Amniotic stem cell (primary cell): ENCODE data around the gene SH2D6.
"Not testable (repeated sequence)": the region's sequence is repeated elsewhere in the genome, so short reads cannot be mapped to it uniquely, and the experiment has no call there.

Source experiments
- DNase-seq: peaks from one replicate; lab custom pipeline; 2025; lab: John Stamatoyannopoulos, UW

The SH2D6 gene

GRCh38 chr2:85470850-85471800 lies 52.6 kb downstream of the SH2D6 start:
- DNase-seq, result no peak

- DNase-seq, result no peak
Measured at GRCh38 chr2:85472261-85472660, 53.7 kb downstream of the SH2D6 start.

DNA sequence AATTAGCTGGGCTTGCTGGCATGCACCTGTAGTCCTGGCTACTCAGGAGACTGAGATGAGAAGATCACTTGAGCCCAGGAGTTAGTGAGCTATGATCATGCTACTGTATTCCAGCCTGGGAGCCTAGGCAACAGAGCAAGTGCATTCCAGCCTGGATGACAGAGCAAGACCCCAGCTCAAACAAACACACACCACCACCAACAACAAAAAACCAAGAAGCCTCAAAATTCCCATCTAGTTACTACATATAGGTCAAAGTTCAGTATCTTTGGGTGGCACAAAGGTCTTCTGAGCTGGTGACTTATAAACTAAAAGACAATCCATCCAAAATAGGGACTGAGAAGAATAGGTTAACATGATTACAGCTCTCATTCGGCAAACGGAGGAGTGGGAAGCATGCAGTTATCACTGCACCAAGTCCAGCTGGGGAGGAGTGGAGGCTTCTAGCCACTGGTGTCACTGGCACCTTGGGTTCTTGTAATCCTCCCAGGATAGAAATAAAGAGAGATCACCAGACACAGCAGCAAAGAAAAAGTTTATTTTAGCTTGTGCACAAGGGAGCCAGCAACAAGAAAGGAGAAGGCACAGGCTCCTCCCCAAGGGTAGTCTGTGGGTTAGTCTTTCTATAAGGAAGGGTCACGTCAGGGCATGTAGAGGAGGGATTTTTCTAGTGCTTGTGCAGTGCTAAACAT lies 57.4 kb downstream of the SH2D6 start:
- DNase-seq, result no peak

GRCh38 chr2:85476624-85477023 lies 58.1 kb downstream of the SH2D6 start:
- DNase-seq, result no peak

DNA sequence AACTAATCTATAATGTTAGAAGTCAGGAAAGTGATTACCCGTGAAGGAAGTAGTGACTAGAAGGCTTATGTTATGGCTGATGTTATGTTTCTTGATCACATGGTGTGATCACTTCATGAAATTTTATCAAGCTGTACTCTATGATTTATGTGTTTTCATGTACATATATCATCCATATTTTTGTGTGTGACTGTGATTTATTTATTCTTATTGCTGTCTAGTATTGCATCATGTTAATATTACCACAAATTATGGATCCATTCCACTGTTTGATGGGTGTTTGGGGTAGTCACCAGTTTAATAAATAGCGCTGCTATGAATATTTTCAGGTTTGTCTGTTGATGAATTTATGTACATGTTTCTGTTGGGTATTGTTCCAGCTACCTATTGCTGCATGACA lies 59.4 kb downstream of the SH2D6 start:
- no peak for DNase-seq

GRCh38 chr2:85481818-85482777 lies 63.6 kb downstream of the SH2D6 start:
- no peak for DNase-seq

- not testable (repeated sequence) for DNase-seq
Measured at GRCh38 chr2:85484615-85485014, 66.1 kb downstream of the SH2D6 start.

DNA sequence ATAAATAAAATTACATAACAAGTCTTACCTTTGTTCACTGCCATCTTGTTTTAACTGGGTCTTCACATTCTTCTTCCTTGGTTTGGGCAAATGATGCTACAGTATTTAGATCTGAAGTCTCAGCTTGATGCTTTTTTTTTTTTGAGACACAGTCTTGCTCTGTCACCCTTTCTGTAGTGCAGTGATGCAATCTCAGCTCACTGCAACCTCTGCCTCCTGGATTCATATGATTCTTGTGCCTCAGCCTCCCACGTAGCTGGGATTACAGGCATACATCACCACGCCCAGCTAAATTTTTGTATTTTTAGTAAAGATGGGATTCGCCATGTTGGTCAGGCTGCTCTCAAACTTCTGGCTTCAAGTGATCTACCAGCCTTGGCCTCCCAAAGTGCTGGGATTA lies 67.3 kb downstream of the SH2D6 start:
- DNase-seq, result no peak
